NCI-H524 (cell line): Measurements from ENCODE around the gene TMEM19.
A peak's percentile ranks its signal among the peaks of the same experiment; 100 is the strongest.

Experiments
- DNase-seq, 2 experiments: peaks; one replicate each; lab custom pipeline; 2025; lab: John Stamatoyannopoulos, UW

TMEM19 gene

GRCh38 chr12:71685914-71686657 lies at the start of gene TMEM19:
TMEM19 (plus strand) TSS chr12:71686082; CDS start chr12:71686681, 599 bp downstream.
- peak; percentile 53 to 82 for DNase-seq

- peak; percentile 1 to 67 for DNase-seq
Observed at GRCh38 chr12:71636704-71637115, 49.2 kb upstream of the TMEM19 start.

GRCh38 chr12:71638499-71638898 lies 47.4 kb upstream of the TMEM19 start:
- no peak for DNase-seq

- peak in 1 of 2 experiments; percentile 22 for DNase-seq
Observed at GRCh38 chr12:71639341-71639760, 46.5 kb upstream of the TMEM19 start.

GRCh38 chr12:71640316-71640715 lies 45.6 kb upstream of the TMEM19 start:
- DNase-seq: no peak

- no peak for DNase-seq
Observed at GRCh38 chr12:71641390-71641789, 44.5 kb upstream of the TMEM19 start.

GRCh38 chr12:71642264-71642663 lies 43.6 kb upstream of the TMEM19 start:
- no peak for DNase-seq

- no peak for DNase-seq
Observed at GRCh38 chr12:71645268-71645667, 40.6 kb upstream of the TMEM19 start.

- DNase-seq: no peak
Observed at GRCh38 chr12:71646512-71646911, 39.4 kb upstream of the TMEM19 start.

- no peak for DNase-seq
Observed at GRCh38 chr12:71648537-71648936, 37.3 kb upstream of the TMEM19 start.

GRCh38 chr12:71649401-71649800 lies 36.5 kb upstream of the TMEM19 start:
- no peak for DNase-seq

GRCh38 chr12:71652656-71653055 lies 33.2 kb upstream of the TMEM19 start:
- DNase-seq: no peak

- DNase-seq: no peak
Observed at GRCh38 chr12:71653137-71653536, 32.7 kb upstream of the TMEM19 start.

- DNase-seq: no peak
Observed at GRCh38 chr12:71654200-71654599, 31.7 kb upstream of the TMEM19 start.

GRCh38 chr12:71655495-71655894 lies 30.4 kb upstream of the TMEM19 start:
- DNase-seq: no peak

- no peak for DNase-seq
Observed at GRCh38 chr12:71655907-71656306, 30.0 kb upstream of the TMEM19 start.

- no peak for DNase-seq
Observed at GRCh38 chr12:71656740-71657139, 29.1 kb upstream of the TMEM19 start.

GRCh38 chr12:71661977-71662530 lies 23.8 kb upstream of the TMEM19 start:
- no peak for DNase-seq

GRCh38 chr12:71662849-71663560 lies 22.9 kb upstream of the TMEM19 start:
- peak in 1 of 2 experiments; percentile 39 for DNase-seq

GRCh38 chr12:71663561-71664410 lies 22.1 kb upstream of the TMEM19 start, which contains the start of the genes THAP2 and ZFC3H1:
THAP2 (plus strand) TSS chr12:71664301; CDS start chr12:71664510, 209 bp downstream.
ZFC3H1 (minus strand) TSS chr12:71663848; CDS start chr12:71663610, 238 bp downstream.
- DNase-seq: peak; percentile 96 to 98

- DNase-seq: peak in 1 of 2 experiments; percentile 36
Observed at GRCh38 chr12:71664411-71665089, 21.3 kb upstream of the TMEM19 start.
